Activated CD8-positive, alpha-beta T cell treated with anti-CD3 and anti-CD28 coated beads, Interleukin-2, amount 10 ng/mL, durations not matched to agents 7 days and 5 days (primary cell): ENCODE data around the gene RIMS4. TPM values are rescaled to one million over a fixed set of nuclear protein-coding genes. Genes with fewer than 3 reads are reported as not detected.
"Not testable (repeated sequence)": the region's sequence is repeated elsewhere in the genome, so short reads cannot be mapped to it uniquely, and the experiment has no call there.

ENCODE experiments used
- ATAC-seq: fragments of 150-1000 bp; cut with Tn5 transposase; one replicate; pipeline ENCODE4 v1.10.0; 2021; ENCODE audit warnings: moderate library complexity
- CTCF ChIA-PET: fragments of 350-600 bp; sonication (Branson Sonifier 250); formaldehyde crosslinking; loops from one replicate; lab custom pipeline; 2021; ENCODE audit warnings: antibody characterized with exemption; lab: Charles Lee
- POLR2A ChIA-PET: fragments of 350-600 bp; sonication (Branson Sonifier 250); formaldehyde crosslinking; loops from one replicate; lab custom pipeline; 2021; ENCODE audit warnings: antibody characterized with exemption; lab: Charles Lee
- DNase-seq: peaks from one replicate; pipeline ENCODE4 v3.0.0-alpha.2; 2020
- H3K27ac Mint-ChIP-seq: one replicate; pipeline ENCODE4 v1.8.0; 2021; ENCODE audit warnings: mild to moderate bottlenecking, mixed read lengths
- H3K27me3 Mint-ChIP-seq: one replicate; pipeline ENCODE4 v1.8.0; 2021; ENCODE audit warnings: low read depth, mixed read lengths
- H3K36me3 Mint-ChIP-seq: one replicate; pipeline ENCODE4 v1.8.0; 2021; ENCODE audit warnings: low read depth, mixed read lengths
- H3K4me1 Mint-ChIP-seq: one replicate; pipeline ENCODE4 v1.8.0; 2021; ENCODE audit warnings: low read depth, mixed read lengths
- H3K4me3 Mint-ChIP-seq: one replicate; pipeline ENCODE4 v1.8.0; 2021; ENCODE audit warnings: mild to moderate bottlenecking, mixed read lengths
- H3K9me3 Mint-ChIP-seq: one replicate; pipeline ENCODE4 v1.8.0; 2022; ENCODE audit warnings: mixed read lengths; ENCODE audit not compliant: insufficient read depth
- total RNA-seq, 2 experiments: library from RNA; stranded (reverse); gene quantifications; one replicate each; pipeline ENCODE4 v1.2.3, GENCODE V29; 2021

The RIMS4 gene
- total RNA-seq, 2 experiments from 2014 or later: not detected

GRCh38 chr20:44828640-44829039 lies 18.3 kb upstream of the RIMS4 start:
- ChIA-PET CTCF (no interaction called here), POLR2A (no interaction called here)
- Mint-ChIP-seq H3K4me3 (no peak overlapping the region), H3K9me3 (no peaks in the 10 kb centered on the region), H3K4me1 (no peaks in the 10 kb centered on the region), H3K27ac (no peak overlapping the region), H3K27me3 (peaks cover 24% of the 10 kb centered on the region), H3K36me3 (no peaks in the 10 kb centered on the region)
- ATAC-seq: no peak
- no peak for DNase-seq

- ChIA-PET POLR2A (no interaction called here), CTCF (interaction anchor here (0.7 kb wide), 1 partner anchor 143 kb away, joined by 3 read pairs; no protein-coding TSS in a partner anchor)
- no peaks in the 10 kb centered on the region for H3K4me1 Mint-ChIP-seq
- peaks cover 21% of the 10 kb centered on the region for H3K27me3 Mint-ChIP-seq
- no peak overlapping the region for H3K4me3 Mint-ChIP-seq
- DNase-seq (no peak), ATAC-seq (no peak)
- no peaks in the 10 kb centered on the region for H3K9me3 Mint-ChIP-seq
- no peaks in the 10 kb centered on the region for H3K36me3 Mint-ChIP-seq
- H3K27ac Mint-ChIP-seq: no peak overlapping the region
Measured at GRCh38 chr20:44827401-44827800, 17.1 kb upstream of the RIMS4 start.

- H3K4me3 Mint-ChIP-seq, H3K9me3 Mint-ChIP-seq, POLR2A ChIA-PET, H3K36me3 Mint-ChIP-seq, CTCF ChIA-PET, DNase-seq, H3K4me1 Mint-ChIP-seq, ATAC-seq, H3K27ac Mint-ChIP-seq: not testable (repeated sequence)
- H3K27me3 Mint-ChIP-seq: peaks cover 10% of the 10 kb centered on the region
Measured at GRCh38 chr20:44821576-44821975, 11.2 kb upstream of the RIMS4 start.

GRCh38 chr20:44819936-44820335 lies 9.6 kb upstream of the RIMS4 start:
- Mint-ChIP-seq H3K9me3 (no peaks in the 10 kb centered on the region), H3K27me3 (peaks cover 13% of the 10 kb centered on the region), H3K4me1 (no peaks in the 10 kb centered on the region), H3K27ac (no peak overlapping the region), H3K4me3 (no peak overlapping the region), H3K36me3 (no peaks in the 10 kb centered on the region)
- CTCF ChIA-PET: no interaction called here
- ATAC-seq (no peak), DNase-seq (no peak)
- POLR2A ChIA-PET: no interaction called here

- H3K4me3 Mint-ChIP-seq: no peak overlapping the region
- H3K36me3 Mint-ChIP-seq: no peaks in the 10 kb centered on the region
- ATAC-seq (no peak), DNase-seq (no peak)
- CTCF ChIA-PET: no interaction called here
- H3K4me1 Mint-ChIP-seq: no peaks in the 10 kb centered on the region
- no peak overlapping the region for H3K27ac Mint-ChIP-seq
- no peaks in the 10 kb centered on the region for H3K9me3 Mint-ChIP-seq
- POLR2A ChIA-PET: no interaction called here
- peaks cover 20% of the 10 kb centered on the region for H3K27me3 Mint-ChIP-seq
Measured at GRCh38 chr20:44817143-44817910, 7.0 kb upstream of the RIMS4 start.

- DNase-seq: no peak
- peaks cover 35% of the 10 kb centered on the region for H3K27me3 Mint-ChIP-seq
- H3K36me3 Mint-ChIP-seq: no peaks in the 10 kb centered on the region
- H3K4me3 Mint-ChIP-seq: no peak overlapping the region
- no peak overlapping the region for H3K27ac Mint-ChIP-seq
- CTCF ChIA-PET: no interaction called here
- no peak for ATAC-seq
- H3K9me3 Mint-ChIP-seq: no peaks in the 10 kb centered on the region
- H3K4me1 Mint-ChIP-seq: no peaks in the 10 kb centered on the region
- POLR2A ChIA-PET: interaction anchor here (0.7 kb wide), 1 partner anchor 58 kb away, joined by 3 read pairs; no protein-coding TSS in a partner anchor
Measured at GRCh38 chr20:44814937-44815336, 4.6 kb upstream of the RIMS4 start.

GRCh38 chr20:44811150-44811685 lies 872 bp upstream of the RIMS4 start:
- Mint-ChIP-seq H3K9me3 (no peaks in the 10 kb centered on the region), H3K36me3 (no peaks in the 10 kb centered on the region), H3K4me1 (no peaks in the 10 kb centered on the region), H3K27me3 (peaks cover 60% of the 10 kb centered on the region), H3K27ac (no peak overlapping the region), H3K4me3 (peak overlapping the region; percentile 0)
- ATAC-seq (peak; percentile 24), DNase-seq (no peak)
- POLR2A ChIA-PET: no interaction called here
- CTCF ChIA-PET: no interaction called here

GRCh38 chr20:44810061-44810390 lies 320 bp downstream of the RIMS4 start:
- ChIA-PET CTCF (no interaction called here), POLR2A (no interaction called here)
- peaks cover 60% of the 10 kb centered on the region for H3K27me3 Mint-ChIP-seq
- H3K9me3 Mint-ChIP-seq: no peaks in the 10 kb centered on the region
- H3K27ac Mint-ChIP-seq: no peak overlapping the region
- ATAC-seq: no peak
- no peaks in the 10 kb centered on the region for H3K4me1 Mint-ChIP-seq
- DNase-seq: no peak
- no peak overlapping the region for H3K4me3 Mint-ChIP-seq
- H3K36me3 Mint-ChIP-seq: no peaks in the 10 kb centered on the region

- Mint-ChIP-seq H3K4me1 (no peaks in the 10 kb centered on the region), H3K4me3 (no peak overlapping the region), H3K36me3 (no peaks in the 10 kb centered on the region), H3K27me3 (peaks cover 64% of the 10 kb centered on the region), H3K9me3 (no peaks in the 10 kb centered on the region), H3K27ac (no peak overlapping the region)
- DNase-seq (no peak), ATAC-seq (no peak)
- ChIA-PET CTCF (interaction anchor here (0.6 kb wide), 1 partner anchor 63 kb away, joined by 3 read pairs; the partner anchor contains the start of gene KCNK15), POLR2A (no interaction called here)
Measured at GRCh38 chr20:44809380-44810060, 826 bp downstream of the RIMS4 start.

GRCh38 chr20:44807684-44808056 lies 2.7 kb downstream of the RIMS4 start:
- no peaks in the 10 kb centered on the region for H3K36me3 Mint-ChIP-seq
- no peaks in the 10 kb centered on the region for H3K4me1 Mint-ChIP-seq
- no peak overlapping the region for H3K4me3 Mint-ChIP-seq
- H3K27me3 Mint-ChIP-seq: peaks cover 68% of the 10 kb centered on the region
- no peak for ATAC-seq
- ChIA-PET CTCF (no interaction called here), POLR2A (no interaction called here)
- H3K27ac Mint-ChIP-seq: no peak overlapping the region
- no peak for DNase-seq
- no peaks in the 10 kb centered on the region for H3K9me3 Mint-ChIP-seq

- H3K4me3 Mint-ChIP-seq: no peak overlapping the region
- no peaks in the 10 kb centered on the region for H3K9me3 Mint-ChIP-seq
- ChIA-PET CTCF (no interaction called here), POLR2A (no interaction called here)
- H3K4me1 Mint-ChIP-seq: no peaks in the 10 kb centered on the region
- ATAC-seq: no peak
- peaks cover 64% of the 10 kb centered on the region for H3K27me3 Mint-ChIP-seq
- H3K27ac Mint-ChIP-seq: no peak overlapping the region
- H3K36me3 Mint-ChIP-seq: no peaks in the 10 kb centered on the region
- no peak for DNase-seq
Measured at GRCh38 chr20:44807051-44807683, 3.2 kb downstream of the RIMS4 start.
